IMR-90 (cell line): ENCODE measurements around the gene VPS8. TPM values are rescaled to one million over a fixed set of nuclear protein-coding genes. Genes with fewer than 3 reads are reported as not detected.

Experiments
- ATAC-seq: fragments of 200-7000 bp; cut with Tn5 transposase; 2 replicates; pipeline ENCODE4 v1.9.1; 2020; ENCODE audit warnings: low read depth, mild to moderate bottlenecking, moderate library complexity
- BruUV-seq: library from RNA; stranded (reverse); fragments of 400-500 nt; replicated peaks from 2 replicates; lab custom pipeline; 2021; lab: Mats Ljungman, UMichigan
- CTCF ChIA-PET: fragments of 300-600 bp; formaldehyde crosslinking; extraction: SDS; loops from one replicate; lab custom pipeline; 2021; ENCODE audit warnings: antibody characterized with exemption; lab: Yijun Ruan, JAX
- POLR2A ChIA-PET: fragments of 300-600 bp; sonication (Branson Sonifier 250); formaldehyde crosslinking; loops from one replicate; lab custom pipeline; 2022; ENCODE audit warnings: antibody characterized with exemption; ENCODE audit not compliant: unreplicated experiment; lab: Charles Lee
- DNase-seq: peaks from one replicate; pipeline ENCODE4 v3.0.0; 2013
- H2AFZ ChIP-seq: replicated peaks from 2 replicates; pipeline ENCODE3; 2013; ENCODE audit warnings: low read length, mild to moderate bottlenecking; ENCODE audit not compliant: poor library complexity
- H2AK5ac ChIP-seq: 2 replicates; pipeline ENCODE4 v1.6.1; 2013; ENCODE audit warnings: low read depth, low read length, inconsistent platforms
- H2AK9ac ChIP-seq: replicated peaks from 2 replicates; pipeline ENCODE3; 2013; ENCODE audit warnings: mild to moderate bottlenecking, low read depth, low read length, moderate library complexity; ENCODE audit not compliant: poor library complexity
- H2BK120ac ChIP-seq: 2 replicates; pipeline ENCODE4 v1.6.1; 2013; ENCODE audit warnings: low read depth, low read length, inconsistent platforms
- H2BK15ac ChIP-seq: 3 replicates; pipeline ENCODE4 v1.6.1; 2013; ENCODE audit warnings: low read depth, low read length, inconsistent platforms
- H2BK20ac ChIP-seq: 2 replicates; pipeline ENCODE4 v1.6.1; 2013; ENCODE audit warnings: low read depth, mild to moderate bottlenecking, inconsistent platforms, low read length, moderate library complexity
- H2BK5ac ChIP-seq: 2 replicates; pipeline ENCODE4 v1.6.1; 2013; ENCODE audit warnings: mild to moderate bottlenecking, low read depth, low read length, inconsistent platforms; ENCODE audit not compliant: poor library complexity, severe bottlenecking
- H3K14ac ChIP-seq: replicated peaks from 2 replicates; pipeline ENCODE4 v1.6.1; 2013; ENCODE audit warnings: low read depth, low read length, inconsistent platforms
- H3K18ac ChIP-seq: 2 replicates; pipeline ENCODE4 v1.6.1; 2013; ENCODE audit warnings: low read depth, low read length, control low read depth
- H3K23ac ChIP-seq: 2 replicates; pipeline ENCODE4 v1.6.1; 2013; ENCODE audit warnings: low read depth, low read length, inconsistent platforms
- H3K27ac ChIP-seq: 2 replicates; pipeline ENCODE4 v1.5.1; 2013; ENCODE audit warnings: mild to moderate bottlenecking, control low read depth, low read length; ENCODE audit not compliant: insufficient read depth
- H3K27me3 ChIP-seq: 2 replicates; pipeline ENCODE4 v1.6.1; 2013; ENCODE audit warnings: low read length; ENCODE audit not compliant: control insufficient read depth, insufficient read depth
- H3K36me3 ChIP-seq: 2 replicates; pipeline ENCODE4 v1.6.1; 2013; ENCODE audit warnings: low read length, mixed read lengths; ENCODE audit not compliant: control insufficient read depth, insufficient read depth
- H3K4ac ChIP-seq: 2 replicates; pipeline ENCODE4 v1.6.1; 2013; ENCODE audit warnings: low read depth, low read length, inconsistent platforms
- H3K4me1 ChIP-seq: 2 replicates; pipeline ENCODE4 v1.6.1; 2013; ENCODE audit warnings: low read length, mixed read lengths; ENCODE audit not compliant: control insufficient read depth, insufficient read depth
- H3K4me2 ChIP-seq: 2 replicates; pipeline ENCODE4 v1.6.1; 2013; ENCODE audit warnings: low read depth, mild to moderate bottlenecking, control low read depth, low read length, moderate library complexity
- H3K4me3 ChIP-seq: 2 replicates; pipeline ENCODE4 v1.5.1; 2013; ENCODE audit warnings: low read depth, mild to moderate bottlenecking, control low read depth, low read length, moderate library complexity; ENCODE audit not compliant: insufficient read depth
- H3K56ac ChIP-seq: 2 replicates; pipeline ENCODE4 v1.6.1; 2013; ENCODE audit warnings: low read length, inconsistent platforms; ENCODE audit not compliant: insufficient read depth; ENCODE audit errors: extremely low read depth
- H3K79me1 ChIP-seq, 2 experiments: 2 replicates each; pipeline ENCODE4 v1.6.1; 2013; ENCODE audit warnings: low read length in 2 of 2, inconsistent platforms in 1 of 2, low read depth in 1 of 2
- H3K9ac ChIP-seq: 2 replicates; pipeline ENCODE4 v1.6.1; 2013; ENCODE audit warnings: low read depth, low read length, control low read depth
- H3K9me1 ChIP-seq: 2 replicates; pipeline ENCODE4 v1.6.1; 2013; ENCODE audit warnings: low read length, inconsistent platforms; ENCODE audit not compliant: insufficient read depth
- H3K9me3 ChIP-seq: 2 replicates; pipeline ENCODE4 v1.6.1; 2013; ENCODE audit warnings: low read length; ENCODE audit not compliant: control insufficient read depth, insufficient read depth
- H4K20me1 ChIP-seq: 2 replicates; pipeline ENCODE4 v1.6.1; 2013; ENCODE audit warnings: low read length, inconsistent platforms; ENCODE audit not compliant: insufficient read depth
- H4K5ac ChIP-seq: 2 replicates; pipeline ENCODE4 v1.6.1; 2013; ENCODE audit warnings: mild to moderate bottlenecking, low read depth, low read length, control low read depth
- H4K8ac ChIP-seq, 2 experiments: 2 replicates each; pipeline ENCODE4 v1.6.1; 2013; ENCODE audit warnings: low read depth in 2 of 2, low read length in 2 of 2, control low read depth in 1 of 2, inconsistent platforms in 1 of 2
- H4K91ac ChIP-seq: 2 replicates; pipeline ENCODE4 v1.6.1; 2013; ENCODE audit warnings: low read depth, low read length, inconsistent platforms; ENCODE audit not compliant: insufficient read depth
- BHLHE40 ChIP-seq: fragments of 150-350 bp; IDR thresholded peaks from 2 replicates; pipeline ENCODE4 v1.6.1; 2016; ENCODE audit warnings: mild to moderate bottlenecking, low read depth, low read length
- CHD1 ChIP-seq: IDR thresholded peaks from 2 replicates; pipeline ENCODE4 v1.6.1; 2012; ENCODE audit warnings: low read depth, low read length, improper control_type of control experiment
- SMC3 ChIP-seq: fragments of 150-350 bp; IDR thresholded peaks from 2 replicates; pipeline ENCODE4 v1.6.1; 2016; ENCODE audit warnings: low read depth, mild to moderate bottlenecking, antibody characterized with exemption, low read length, moderate library complexity
- WGBS, 2 experiments: methylation state at CpG; one replicate each; pipeline versions ENCODE4 v1.1.5 to v1.1.7; 2013; ENCODE audit warnings: missing lambda C conversion rate in 2 of 2; ENCODE audit not compliant: insufficient read length in 1 of 2; ENCODE audit errors: extremely low coverage in 2 of 2; 5-methylcytosine and 5-hydroxymethylcytosine counted together
- dilution Hi-C: fragments of 300-500 bp; cut with HindIII; formaldehyde crosslinking; loops from one replicate; pipeline ENCODE4 v1.14.3; 2018; ENCODE audit warnings: low sequenced_read_pairs; ENCODE audit not compliant: unreplicated experiment
- in situ Hi-C: fragments of 300-500 bp; cut with MboI; formaldehyde crosslinking; loops from 3 replicates; pipeline ENCODE4 v1.14.3; 2019; ENCODE audit warnings: low sequenced_read_pairs, inconsistent platforms, mixed read lengths
- intact Hi-C: fragments of 100-400 bp; cut with micrococcal nuclease; formaldehyde crosslinking; loops from 2 replicates; pipeline ENCODE4 v1.10.0; 2022
- polyA plus RNA-seq, 3 experiments: library from polyadenylated mRNA; depleted of rRNA; stranded (reverse); fragments of >200 nt; gene quantifications; 2 replicates each; pipeline ENCODE4 v1.2.3, GENCODE V29; 2012; ENCODE audit warnings: low replicate concordance in 1 of 3
- total RNA-seq: library from RNA; depleted of rRNA; stranded (reverse); fragments of >200 nt; gene quantifications from 2 replicates; pipeline ENCODE4 v1.2.3, GENCODE V29; 2012
- TF ChIP-seq, protein P1 (sequence below): fragments of 150-350 bp; IDR thresholded peaks from 2 replicates; pipeline ENCODE4 v1.6.1; 2017; ENCODE audit warnings: mild to moderate bottlenecking, antibody characterized with exemption, low read length, low read depth

VPS8 gene
- total and polyA plus RNA-seq, 2 of the 4 experiments (the other 2 are of a cell fraction), result 14.0 to 56.1 TPM

DNA sequence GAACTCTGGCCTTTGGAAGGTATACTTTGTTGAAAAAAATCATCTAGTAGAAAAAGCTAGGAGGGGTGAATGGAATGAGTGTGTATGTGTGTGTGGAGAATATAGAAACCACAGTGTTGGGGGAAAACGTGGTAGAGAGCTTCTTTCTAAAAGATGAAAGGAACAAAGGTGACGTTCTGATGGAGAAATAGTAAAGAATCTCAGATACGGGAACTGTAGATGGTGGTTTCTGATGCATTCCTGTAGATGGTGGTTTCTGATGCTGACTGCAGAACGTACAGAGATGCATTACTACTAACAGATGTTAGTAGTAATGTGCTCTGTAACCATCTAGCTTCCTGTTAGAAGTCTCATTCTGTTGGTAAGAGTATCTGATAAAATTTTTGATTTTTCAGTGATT lies 60.2 kb downstream of the VPS8 start:
- in situ Hi-C loops, result no loop called here
- H2AK9ac ChIP-seq, result no peak overlapping the region
- H3K4me1 ChIP-seq, result no peaks in the 10 kb centered on the region
- H4K91ac ChIP-seq, result no peak overlapping the region
- ATAC-seq (no peak), DNase-seq (no peak)
- no peak overlapping the region for H3K4me3 ChIP-seq
- no peak overlapping the region for H2BK120ac ChIP-seq
- no peak overlapping the region for H3K4me2 ChIP-seq
- no peak overlapping the region for H2BK5ac ChIP-seq
- no peak overlapping the region for H3K4ac ChIP-seq
- H2AK5ac ChIP-seq, result no peak overlapping the region
- no peaks in the 10 kb centered on the region for H3K27me3 ChIP-seq
- ChIA-PET POLR2A (no interaction called here), CTCF (interaction anchor here (0.6 to 1.3 kb wide), 2 partner anchors 9 to 19 kb away, joined by 3 read pairs; no protein-coding TSS in a partner anchor)
- TF ChIP-seq, protein P1, sequence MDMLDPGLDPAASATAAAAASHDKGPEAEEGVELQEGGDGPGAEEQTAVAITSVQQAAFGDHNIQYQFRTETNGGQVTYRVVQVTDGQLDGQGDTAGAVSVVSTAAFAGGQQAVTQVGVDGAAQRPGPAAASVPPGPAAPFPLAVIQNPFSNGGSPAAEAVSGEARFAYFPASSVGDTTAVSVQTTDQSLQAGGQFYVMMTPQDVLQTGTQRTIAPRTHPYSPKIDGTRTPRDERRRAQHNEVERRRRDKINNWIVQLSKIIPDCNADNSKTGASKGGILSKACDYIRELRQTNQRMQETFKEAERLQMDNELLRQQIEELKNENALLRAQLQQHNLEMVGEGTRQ, result no peak
- TF ChIP-seq BHLHE40 (no peak), SMC3 (no peak), CHD1 (no peak)
- no peaks in the 10 kb centered on the region for H3K9me3 ChIP-seq
- H3K18ac ChIP-seq, result no peak overlapping the region
- H3K9me1 ChIP-seq, result no peaks in the 10 kb centered on the region
- WGBS, 2 experiments, result 92% methylated on average over 2 of the region's 4 CpGs; no CpG with 5 or more reads in 1 of the 2 experiments
- no peaks in the 10 kb centered on the region for H4K20me1 ChIP-seq
- intact Hi-C loops, result no loop called here
- H4K8ac ChIP-seq, result no peak overlapping the region
- dilution Hi-C loops, result no loop called here
- no peak overlapping the region for H3K9ac ChIP-seq
- no peak overlapping the region for H2BK15ac ChIP-seq
- H3K79me1 ChIP-seq, result no peaks in the 10 kb centered on the region
- no peak overlapping the region for H3K23ac ChIP-seq
- peaks cover 8% of the 10 kb centered on the region for H3K36me3 ChIP-seq
- no peak overlapping the region for H2AFZ ChIP-seq
- H4K5ac ChIP-seq, result no peak overlapping the region
- H3K27ac ChIP-seq, result no peak overlapping the region
- H3K56ac ChIP-seq, result no peak overlapping the region
- H3K14ac ChIP-seq, result no peak overlapping the region
- BruUV-seq, result no TSS peak
- H2BK20ac ChIP-seq, result no peak overlapping the region
